Measurements from ENCODE around the gene FGF14. TPM values are rescaled to one million over a fixed set of nuclear protein-coding genes. Genes with fewer than 3 reads are reported as not detected.

Gene FGF14
- total and polyA plus RNA-seq, 2 donors (not counting 1 experiment from before 2014, with no cell fraction given): under 0.01 TPM; not detected in 1

GRCh38 chr13:102328909-102329308 is 72.9 kb downstream of the FGF14 start:
- H3K4me3 Mint-ChIP-seq: no peak overlapping the region
- H3K4me1 ChIP-seq (ENCODE audit: control insufficient read depth in 2 of 2, insufficient read depth in 2 of 2, low read length in 2 of 2): no peaks in the 10 kb centered on the region
- no peak overlapping the region for H3K4me3 ChIP-seq (ENCODE audit: control extremely low read depth in 1 of 5, extremely low read depth in 1 of 5, insufficient read depth in 1 of 5, low read depth in 2 of 5, low read length in 4 of 5)
- no peak overlapping the region for H3K27ac Mint-ChIP-seq
- no peaks in the 10 kb centered on the region for H3K27me3 ChIP-seq (replicated peaks in 1 of 4; ENCODE audit: control extremely low read depth in 1 of 4, control insufficient read depth in 3 of 4, insufficient read depth in 4 of 4, low read length in 3 of 4)
- DNase-seq (no peak), ATAC-seq (ENCODE audit: low read depth) (no peak)
- H3K36me3 ChIP-seq (replicated peaks in 1 of 2; ENCODE audit: control extremely low read depth in 1 of 2, control insufficient read depth in 1 of 2, extremely low read depth in 1 of 2, insufficient read depth in 2 of 2, low read length in 1 of 2): no peaks in the 10 kb centered on the region
- no peaks in the 10 kb centered on the region for H3K79me2 ChIP-seq (ENCODE audit: control insufficient read depth, insufficient read depth, low read length)
- no peak for TF ChIP-seq CTCF (IDR thresholded peaks at IDR 0.05)
- no CpG with 5 or more reads among the region's 1 CpG for WGBS (ENCODE audit: insufficient coverage)
- H3K27me3 Mint-ChIP-seq: peaks cover 4% of the 10 kb centered on the region
- H4K20me1 ChIP-seq (ENCODE audit: control insufficient read depth, insufficient read depth, low read length, poor library complexity, severe bottlenecking): no peaks in the 10 kb centered on the region
- H3K27ac ChIP-seq (ENCODE audit: low read length in 2 of 2): no peak overlapping the region
- POLR2A ChIA-PET: no interaction called here
- H3K4me1 Mint-ChIP-seq: no peaks in the 10 kb centered on the region
- no peak overlapping the region for H2AFZ ChIP-seq (ENCODE audit: insufficient read depth, low read depth, low read length, poor library complexity, severe bottlenecking)
- CTCF ChIA-PET: no interaction called here
- intact Hi-C loops (cut with micrococcal nuclease): no loop called here
- no peak overlapping the region for H3K9ac ChIP-seq (ENCODE audit: low read length)
- H3K9me3 ChIP-seq (ENCODE audit: control extremely low read depth in 1 of 3, control insufficient read depth in 2 of 3, insufficient read depth in 1 of 3, low read length in 2 of 3): no peaks in the 10 kb centered on the region
- H3K4me2 ChIP-seq (replicated peaks; ENCODE audit: low read depth, low read length, poor library complexity, severe bottlenecking): no peak overlapping the region
- no peaks in the 10 kb centered on the region for H3K9me3 Mint-ChIP-seq (ENCODE audit: insufficient read depth)

- WGBS (ENCODE audit: insufficient coverage): 100% methylated on average over 2 of the region's 3 CpGs
- TF ChIP-seq CTCF (IDR thresholded peaks at IDR 0.05) (no peak), EZH2 (IDR thresholded peaks at IDR 0.05; ENCODE audit: borderline replicate concordance, insufficient read depth, low read depth, low read length, poor library complexity, severe bottlenecking) (no peak)
- POLR2A ChIA-PET: no interaction called here
Observed at GRCh38 chr13:102327119-102327617, 74.7 kb downstream of the FGF14 start.

More at GRCh38 chr13:102327119-102327617, 74.7 kb downstream of the FGF14 start:
- Mint-ChIP-seq H3K4me3 (no peak overlapping the region), H3K4me1 (no peaks in the 10 kb centered on the region), H3K9me3 (ENCODE audit: insufficient read depth) (no peaks in the 10 kb centered on the region), H3K27me3 (peaks cover 4% of the 10 kb centered on the region), H3K27ac (no peak overlapping the region)
- ATAC-seq (ENCODE audit: low read depth) (no peak), DNase-seq (no peak)
- no peak overlapping the region for H3K4me2 ChIP-seq (replicated peaks; ENCODE audit: low read depth, low read length, poor library complexity, severe bottlenecking)
- no peaks in the 10 kb centered on the region for H3K36me3 ChIP-seq (replicated peaks in 1 of 2; ENCODE audit: control extremely low read depth in 1 of 2, control insufficient read depth in 1 of 2, extremely low read depth in 1 of 2, insufficient read depth in 2 of 2, low read length in 1 of 2)
- H3K9me3 ChIP-seq (ENCODE audit: control extremely low read depth in 1 of 3, control insufficient read depth in 2 of 3, insufficient read depth in 1 of 3, low read length in 2 of 3): no peaks in the 10 kb centered on the region
- no peaks in the 10 kb centered on the region for H3K27me3 ChIP-seq (replicated peaks in 1 of 4; ENCODE audit: control extremely low read depth in 1 of 4, control insufficient read depth in 3 of 4, insufficient read depth in 4 of 4, low read length in 3 of 4)
- no peak overlapping the region for H3K27ac ChIP-seq (ENCODE audit: low read length in 2 of 2)
- H4K20me1 ChIP-seq (ENCODE audit: control insufficient read depth, insufficient read depth, low read length, poor library complexity, severe bottlenecking): no peaks in the 10 kb centered on the region
- no peak overlapping the region for H3K9ac ChIP-seq (ENCODE audit: low read length)
- CTCF ChIA-PET: no interaction called here
- intact Hi-C loops (cut with micrococcal nuclease): no loop called here
- H3K4me3 ChIP-seq (ENCODE audit: control extremely low read depth in 1 of 5, extremely low read depth in 1 of 5, insufficient read depth in 1 of 5, low read depth in 2 of 5, low read length in 4 of 5): no peak overlapping the region
- no peaks in the 10 kb centered on the region for H3K79me2 ChIP-seq (ENCODE audit: control insufficient read depth, insufficient read depth, low read length)
- no peaks in the 10 kb centered on the region for H3K4me1 ChIP-seq (ENCODE audit: control insufficient read depth in 2 of 2, insufficient read depth in 2 of 2, low read length in 2 of 2)
- no peak overlapping the region for H2AFZ ChIP-seq (ENCODE audit: insufficient read depth, low read depth, low read length, poor library complexity, severe bottlenecking)

Measured in B cell (primary cell).